Trophoblast cell (in vitro differentiated cells and primary cell): ENCODE measurements around the gene MMP20.

Experiments used
- DNase-seq, 2 donors: peaks; one replicate each; pipeline ENCODE4 v3.0.0-alpha.2; 2016
- H2AFZ ChIP-seq: 2 replicates; pipeline ENCODE4 v1.6.1; 2013; ENCODE audit warnings: low read length, moderate library complexity, mild to moderate bottlenecking; ENCODE audit not compliant: insufficient read depth, poor library complexity
- H2AK5ac ChIP-seq: 2 replicates; pipeline ENCODE4 v1.6.1; 2013; ENCODE audit warnings: mild to moderate bottlenecking, low read length
- H2BK120ac ChIP-seq: 2 replicates; pipeline ENCODE4 v1.6.1; 2013; ENCODE audit warnings: low read length, mild to moderate bottlenecking, moderate library complexity; ENCODE audit not compliant: insufficient read depth, poor library complexity
- H2BK12ac ChIP-seq: 2 replicates; pipeline ENCODE4 v1.6.1; 2013; ENCODE audit warnings: mild to moderate bottlenecking, low read length, moderate library complexity
- H2BK5ac ChIP-seq: 2 replicates; pipeline ENCODE4 v1.6.1; 2013; ENCODE audit warnings: low read length, low read depth, moderate library complexity, mild to moderate bottlenecking; ENCODE audit not compliant: poor library complexity
- H3K14ac ChIP-seq: 2 replicates; pipeline ENCODE4 v1.6.1; 2013; ENCODE audit warnings: mild to moderate bottlenecking, low read length
- H3K18ac ChIP-seq: 2 replicates; pipeline ENCODE4 v1.6.1; 2013; ENCODE audit warnings: mild to moderate bottlenecking, low read length
- H3K23ac ChIP-seq: 2 replicates; pipeline ENCODE4 v1.6.1; 2013; ENCODE audit warnings: low read length
- H3K27ac ChIP-seq: 2 replicates; pipeline ENCODE4 v1.5.1; 2013; ENCODE audit warnings: low read depth, mild to moderate bottlenecking, inconsistent platforms, low read length, moderate library complexity
- H3K27me3 ChIP-seq: 2 replicates; pipeline ENCODE4 v1.6.1; 2013; ENCODE audit warnings: inconsistent platforms, mild to moderate bottlenecking, low read length, moderate library complexity; ENCODE audit not compliant: insufficient read depth
- H3K36me3 ChIP-seq, 2 experiments: 1 replicate in 1 of 2; 2 replicates in 1 of 2; pipeline ENCODE4 v1.6.1; 2013; ENCODE audit warnings: low read length in 2 of 2, mild to moderate bottlenecking in 2 of 2, moderate library complexity in 1 of 2; ENCODE audit not compliant: insufficient read depth in 2 of 2, control insufficient read depth in 1 of 2
- H3K4ac ChIP-seq: 2 replicates; pipeline ENCODE4 v1.6.1; 2013; ENCODE audit warnings: low read depth, mild to moderate bottlenecking, low read length, moderate library complexity
- H3K4me1 ChIP-seq, 2 experiments: 1 replicate in 1 of 2; 2 replicates in 1 of 2; pipeline ENCODE4 v1.6.1; 2013; ENCODE audit warnings: low read length in 2 of 2, mild to moderate bottlenecking in 2 of 2, moderate library complexity in 1 of 2; ENCODE audit not compliant: insufficient read depth in 2 of 2, control insufficient read depth in 1 of 2
- H3K4me2 ChIP-seq: 2 replicates; pipeline ENCODE4 v1.6.1; 2013; ENCODE audit warnings: inconsistent platforms, mild to moderate bottlenecking, low read length, moderate library complexity
- H3K4me3 ChIP-seq: 2 replicates; pipeline ENCODE4 v1.5.1; 2013; ENCODE audit warnings: mild to moderate bottlenecking, low read depth, low read length, inconsistent platforms
- H3K79me1 ChIP-seq: one replicate; pipeline ENCODE4 v1.6.1; 2013; ENCODE audit warnings: low read length
- H3K79me2 ChIP-seq: 2 replicates; pipeline ENCODE4 v1.6.1; 2013; ENCODE audit warnings: low read length, mild to moderate bottlenecking; ENCODE audit not compliant: control insufficient read depth, insufficient read depth, poor library complexity
- H3K9ac ChIP-seq: 2 replicates; pipeline ENCODE4 v1.6.1; 2013; ENCODE audit warnings: mild to moderate bottlenecking, low read length
- H3K9me3 ChIP-seq: 2 replicates; pipeline ENCODE4 v1.6.1; 2013; ENCODE audit warnings: low read depth, mild to moderate bottlenecking, control low read depth, inconsistent platforms, low read length; ENCODE audit not compliant: insufficient read depth
- H4K12ac ChIP-seq: 2 replicates; pipeline ENCODE4 v1.6.1; 2013; ENCODE audit warnings: low read depth, mild to moderate bottlenecking, low read length, moderate library complexity
- H4K8ac ChIP-seq: 2 replicates; pipeline ENCODE4 v1.6.1; 2013; ENCODE audit warnings: low read depth, mild to moderate bottlenecking, low read length, moderate library complexity
- H4K91ac ChIP-seq: one replicate; pipeline ENCODE4 v1.6.1; 2013; ENCODE audit warnings: low read depth, mild to moderate bottlenecking, low read length, moderate library complexity
- WGBS: extraction: QIAGEN DNeasy Blood & Tissue Kit; methylation state at CpG from one replicate; pipeline ENCODE4 v1.1.7; 2013; ENCODE audit warnings: missing lambda C conversion rate; ENCODE audit not compliant: insufficient read length, insufficient coverage; ENCODE audit errors: extremely low coverage; 5-methylcytosine and 5-hydroxymethylcytosine counted together

The MMP20 gene

DNA sequence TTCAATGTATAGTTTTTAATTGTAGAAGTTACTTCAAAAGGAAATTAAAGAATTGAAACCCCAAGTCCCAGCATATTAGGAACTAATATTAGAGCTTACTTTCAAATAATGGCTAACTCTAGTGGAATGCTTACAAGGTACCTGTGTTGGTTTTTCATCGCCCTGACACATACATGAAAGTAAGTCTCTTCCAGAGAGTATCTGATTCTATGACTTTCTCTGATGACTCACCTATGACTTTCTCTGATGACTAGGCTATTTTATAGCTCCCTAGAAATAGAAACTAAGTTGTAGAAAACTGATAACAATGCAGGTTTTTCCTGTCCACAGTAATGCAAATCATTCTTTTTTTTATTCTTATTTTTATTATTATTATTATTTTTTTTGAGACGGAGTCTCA is 61.0 kb downstream of the MMP20 start:
- H3K4ac ChIP-seq: no peak overlapping the region
- no CpG with 5 or more reads among the region's 2 CpGs for WGBS

GRCh38 chr11:102561636-102562035 is 63.5 kb downstream of the MMP20 start:
- Histone ChIP-seq H3K79me1 (no peaks in the 10 kb centered on the region), H3K79me2 (no peaks in the 10 kb centered on the region), H3K4me3 (no peak overlapping the region), H3K18ac (no peak overlapping the region), H3K27me3 (no peaks in the 10 kb centered on the region), H4K8ac (no peak overlapping the region), H2AK5ac (no peak overlapping the region), H3K23ac (no peak overlapping the region), H2BK12ac (no peak overlapping the region), H3K14ac (no peak overlapping the region), H3K4me1 (no peaks in the 10 kb centered on the region), H3K4ac (no peak overlapping the region), H4K91ac (no peak overlapping the region), H3K9ac (no peak overlapping the region), H3K27ac (no peak overlapping the region), H2AFZ (no peak overlapping the region), H4K12ac (no peak overlapping the region), H3K9me3 (peaks cover 2% of the 10 kb centered on the region), H2BK120ac (no peak overlapping the region), H3K36me3 (no peaks in the 10 kb centered on the region), H3K4me2 (no peak overlapping the region), H2BK5ac (no peak overlapping the region)
- no peak for DNase-seq

More for the DNA sequence above, 61.0 kb downstream of the MMP20 start:
- no peak overlapping the region for H4K91ac ChIP-seq
- H3K9me3 ChIP-seq: peaks cover 2% of the 10 kb centered on the region
- H3K79me1 ChIP-seq: no peaks in the 10 kb centered on the region
- H3K36me3 ChIP-seq: no peaks in the 10 kb centered on the region
- no peak overlapping the region for H2BK120ac ChIP-seq
- H3K4me2 ChIP-seq: no peak overlapping the region
- H2AK5ac ChIP-seq: no peak overlapping the region
- no peak overlapping the region for H4K12ac ChIP-seq
- no peak overlapping the region for H3K9ac ChIP-seq
- H3K14ac ChIP-seq: no peak overlapping the region
- no peak overlapping the region for H3K23ac ChIP-seq
- H3K27ac ChIP-seq: no peak overlapping the region
- H3K18ac ChIP-seq: no peak overlapping the region
- no peak overlapping the region for H2AFZ ChIP-seq
- peak in 1 of 2 donors; percentile 36 for DNase-seq
- no peaks in the 10 kb centered on the region for H3K27me3 ChIP-seq
- no peaks in the 10 kb centered on the region for H3K4me1 ChIP-seq
- H4K8ac ChIP-seq: no peak overlapping the region
- H3K4me3 ChIP-seq: no peak overlapping the region
- no peaks in the 10 kb centered on the region for H3K79me2 ChIP-seq
- H2BK12ac ChIP-seq: no peak overlapping the region
- H2BK5ac ChIP-seq: no peak overlapping the region

- Histone ChIP-seq H3K9me3 (peaks cover 2% of the 10 kb centered on the region), H3K4me3 (no peak overlapping the region), H4K8ac (no peak overlapping the region), H2AK5ac (no peak overlapping the region), H3K18ac (no peak overlapping the region), H3K4me1 (no peaks in the 10 kb centered on the region), H3K4ac (no peak overlapping the region), H3K79me2 (no peaks in the 10 kb centered on the region), H2AFZ (no peak overlapping the region), H4K12ac (no peak overlapping the region), H3K36me3 (no peaks in the 10 kb centered on the region), H3K14ac (no peak overlapping the region), H3K9ac (no peak overlapping the region), H2BK12ac (no peak overlapping the region), H3K23ac (no peak overlapping the region), H2BK5ac (no peak overlapping the region), H2BK120ac (no peak overlapping the region), H3K4me2 (no peak overlapping the region), H4K91ac (no peak overlapping the region), H3K79me1 (no peaks in the 10 kb centered on the region), H3K27ac (no peak overlapping the region), H3K27me3 (no peaks in the 10 kb centered on the region)
- WGBS: no CpG with 5 or more reads among the region's 6 CpGs
- DNase-seq: no peak
Measured at GRCh38 chr11:102560555-102561011, 64.5 kb downstream of the MMP20 start.

DNA sequence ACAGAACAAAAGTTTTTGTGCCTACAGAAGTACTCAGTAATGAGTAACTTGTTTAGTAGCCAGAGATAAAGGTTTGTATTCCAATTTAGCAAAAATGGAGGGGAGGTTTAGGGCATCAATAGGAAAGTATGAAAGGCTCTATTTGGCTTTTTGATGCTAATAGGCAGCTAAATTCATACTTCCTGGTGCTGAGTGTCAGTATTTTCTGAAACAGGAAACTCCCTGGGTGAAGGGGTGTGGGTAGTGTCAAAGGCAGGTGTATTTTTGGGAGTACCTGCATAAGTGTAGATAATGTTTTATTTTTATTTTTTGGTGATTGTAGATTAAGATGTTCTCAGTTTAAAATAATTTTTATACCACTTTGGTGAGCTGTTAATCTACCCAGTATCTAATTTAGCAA is 65.3 kb downstream of the MMP20 start:
- no peaks in the 10 kb centered on the region for H3K4me1 ChIP-seq
- no peaks in the 10 kb centered on the region for H3K79me2 ChIP-seq
- H4K12ac ChIP-seq: no peak overlapping the region
- H3K79me1 ChIP-seq: no peaks in the 10 kb centered on the region
- no peak overlapping the region for H2BK120ac ChIP-seq
- H3K4me2 ChIP-seq: no peak overlapping the region
- H3K18ac ChIP-seq: no peak overlapping the region
- no peak overlapping the region for H2BK5ac ChIP-seq
- peaks cover 2% of the 10 kb centered on the region for H3K9me3 ChIP-seq
- H3K9ac ChIP-seq: no peak overlapping the region
- no peaks in the 10 kb centered on the region for H3K36me3 ChIP-seq
- H3K14ac ChIP-seq: no peak overlapping the region
- no peak overlapping the region for H2BK12ac ChIP-seq
- H3K4me3 ChIP-seq: no peak overlapping the region
- H3K27ac ChIP-seq: no peak overlapping the region
- no peak overlapping the region for H2AK5ac ChIP-seq
- no peak overlapping the region for H2AFZ ChIP-seq
- no peak overlapping the region for H3K4ac ChIP-seq
- no peak overlapping the region for H3K23ac ChIP-seq
- no peak overlapping the region for H4K8ac ChIP-seq
- DNase-seq: no peak
- H4K91ac ChIP-seq: no peak overlapping the region
- H3K27me3 ChIP-seq: no peaks in the 10 kb centered on the region
